ENCODE results near the gene MAPKAPK2. TPM values are rescaled to one million over a fixed set of nuclear protein-coding genes. Genes with fewer than 3 reads are reported as not detected.
A peak's percentile ranks its signal among the peaks of the same experiment; 100 is the strongest.

The MAPKAPK2 gene
- total and polyA plus RNA-seq, 12 donors = 25.3 to 129 (median 85.0) TPM

DNA sequence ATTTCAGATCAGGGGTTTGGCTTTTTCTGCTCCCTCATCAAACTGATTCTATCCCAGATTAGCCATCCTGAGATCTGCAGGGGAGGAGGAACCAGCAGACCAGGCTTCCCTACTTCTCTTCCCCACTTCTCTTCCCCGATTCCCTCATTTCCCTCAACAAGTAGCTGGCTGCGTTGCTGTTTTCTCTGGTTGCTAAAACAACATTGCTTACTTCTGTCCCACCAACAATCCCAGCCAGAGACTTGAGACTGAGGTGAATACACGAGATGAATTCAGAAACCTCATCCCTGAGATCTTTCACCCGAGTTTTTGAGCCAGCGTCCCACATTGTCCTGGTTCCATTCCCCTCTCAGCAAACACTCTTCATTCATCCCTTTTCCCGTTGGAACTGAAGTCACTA is 27.0 kb upstream of the MAPKAPK2 start:
- intact Hi-C loops (cut with DNase I) = no loop called here
- TF ChIP-seq, protein P1, sequence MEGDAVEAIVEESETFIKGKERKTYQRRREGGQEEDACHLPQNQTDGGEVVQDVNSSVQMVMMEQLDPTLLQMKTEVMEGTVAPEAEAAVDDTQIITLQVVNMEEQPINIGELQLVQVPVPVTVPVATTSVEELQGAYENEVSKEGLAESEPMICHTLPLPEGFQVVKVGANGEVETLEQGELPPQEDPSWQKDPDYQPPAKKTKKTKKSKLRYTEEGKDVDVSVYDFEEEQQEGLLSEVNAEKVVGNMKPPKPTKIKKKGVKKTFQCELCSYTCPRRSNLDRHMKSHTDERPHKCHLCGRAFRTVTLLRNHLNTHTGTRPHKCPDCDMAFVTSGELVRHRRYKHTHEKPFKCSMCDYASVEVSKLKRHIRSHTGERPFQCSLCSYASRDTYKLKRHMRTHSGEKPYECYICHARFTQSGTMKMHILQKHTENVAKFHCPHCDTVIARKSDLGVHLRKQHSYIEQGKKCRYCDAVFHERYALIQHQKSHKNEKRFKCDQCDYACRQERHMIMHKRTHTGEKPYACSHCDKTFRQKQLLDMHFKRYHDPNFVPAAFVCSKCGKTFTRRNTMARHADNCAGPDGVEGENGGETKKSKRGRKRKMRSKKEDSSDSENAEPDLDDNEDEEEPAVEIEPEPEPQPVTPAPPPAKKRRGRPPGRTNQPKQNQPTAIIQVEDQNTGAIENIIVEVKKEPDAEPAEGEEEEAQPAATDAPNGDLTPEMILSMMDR (IDR thresholded peaks at IDR 0.05) = no peak
- no peak for TF ChIP-seq POLR2A (IDR thresholded peaks at IDR 0.05)
- Histone ChIP-seq H3K27me3 (no peaks in the 10 kb centered on the region), H3K36me3 (replicated peaks in 1 of 2) (no peaks in the 10 kb centered on the region), H3K4me3 (no peak overlapping the region), H3K4me1 (replicated peaks in 1 of 2) (peaks cover 0 to 2% of the 10 kb centered on the region in 2 donors), H3K9me3 (replicated peaks in 1 of 3) (no peaks in the 10 kb centered on the region), H3K27ac (no peak overlapping the region)
- no peak for DNase-seq
- WGBS, 4 donors = 63 to 69% (median 66%) methylated on average over 6 of the region's 6 CpGs

DNA sequence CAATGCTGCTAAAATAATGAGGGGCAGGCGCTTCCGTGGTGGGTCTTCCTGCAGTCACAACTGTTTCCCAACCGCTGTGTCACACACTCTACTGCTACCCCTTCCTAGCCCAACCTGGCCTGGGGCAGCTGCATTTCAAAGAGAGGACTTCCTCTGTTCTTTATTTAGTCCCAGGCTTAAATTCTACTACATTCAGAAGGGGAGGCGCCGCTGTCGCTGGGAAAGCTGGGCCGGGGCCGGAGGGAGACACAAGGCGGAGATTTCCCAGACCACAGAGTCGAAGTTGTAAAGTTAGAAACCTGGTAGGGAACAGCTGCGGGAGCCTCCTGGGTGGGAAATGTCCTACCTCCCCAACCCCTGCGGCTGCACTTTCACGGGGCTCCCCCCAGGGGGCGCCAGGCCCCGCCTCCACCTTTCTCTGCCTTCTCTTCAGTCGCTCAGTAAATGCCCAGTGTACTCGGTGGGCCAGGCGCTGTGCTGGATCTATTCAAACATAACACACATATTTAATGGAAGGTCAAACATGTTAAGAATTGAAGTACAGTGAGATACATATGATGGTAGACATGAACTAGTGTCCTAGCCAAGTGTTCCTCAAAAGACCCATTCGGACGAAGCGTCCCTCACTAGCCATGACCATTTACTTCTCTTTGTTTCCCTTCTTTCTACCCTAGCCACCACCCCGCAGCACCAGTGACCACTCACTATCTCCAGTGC is 26.3 kb upstream of the MAPKAPK2 start:
- DNase-seq = peak in 1 of 7 donors; percentile 24

DNA sequence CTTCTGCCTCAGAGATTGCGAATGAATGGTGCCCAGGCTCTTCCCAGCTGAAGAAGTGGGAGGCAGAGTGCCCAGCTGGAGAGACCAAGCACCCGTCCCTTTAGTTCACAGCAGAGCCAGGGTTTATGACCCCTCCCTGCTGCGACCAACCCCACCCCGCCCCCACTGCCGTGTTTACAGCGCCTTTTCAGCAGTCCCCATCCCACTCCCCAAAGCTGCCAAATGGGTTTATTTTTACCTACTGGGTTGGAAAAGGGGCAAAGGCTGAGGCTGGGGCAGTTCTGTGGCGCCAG is 25.8 kb upstream of the MAPKAPK2 start:
- no peak overlapping the region for H3K27ac ChIP-seq

More for the DNA sequence above, 26.3 kb upstream of the MAPKAPK2 start:
- Histone ChIP-seq H3K4me1 (replicated peaks in 1 of 2) (peaks cover 0 to 2% of the 10 kb centered on the region in 2 donors), H3K27me3 (no peaks in the 10 kb centered on the region), H3K9me3 (replicated peaks in 1 of 3) (no peaks in the 10 kb centered on the region), H3K36me3 (replicated peaks in 1 of 2) (no peaks in the 10 kb centered on the region), H3K4me3 (no peak overlapping the region), H3K27ac (no peak overlapping the region)
- intact Hi-C loops (cut with DNase I) = no loop called here
- TF ChIP-seq, protein P1 (IDR thresholded peaks at IDR 0.05) = peak; percentile 8 to 58 (median 41)
- no peak for TF ChIP-seq POLR2A (IDR thresholded peaks at IDR 0.05)
- WGBS, 4 donors = 39 to 49% (median 42%) methylated on average over 20 to 22 of the region's 22 CpGs

DNA sequence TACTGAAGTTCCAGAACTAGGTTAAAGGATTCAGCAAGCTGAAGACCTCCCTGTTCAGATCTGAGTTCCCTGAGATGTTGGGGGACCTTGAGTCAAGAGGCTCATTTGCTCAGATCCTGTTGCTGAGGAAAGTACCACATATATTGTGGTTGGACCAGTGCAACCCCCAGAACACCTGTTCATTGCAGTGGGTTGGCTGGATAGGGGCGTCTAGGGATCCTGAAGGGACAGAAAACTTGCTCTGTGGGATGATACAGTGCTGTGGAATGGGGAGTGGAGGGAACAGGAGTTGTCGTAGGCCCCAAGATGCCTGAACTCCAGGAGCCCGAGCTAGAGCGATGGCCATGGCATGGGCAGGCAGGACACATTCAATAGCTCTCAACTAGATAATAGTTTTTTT is 24.6 kb upstream of the MAPKAPK2 start:
- H3K27ac ChIP-seq = no peak overlapping the region
- H3K36me3 ChIP-seq (replicated peaks in 1 of 2) = no peaks in the 10 kb centered on the region
- TF ChIP-seq, protein P1 (IDR thresholded peaks at IDR 0.05) = no peak
- TF ChIP-seq POLR2A (IDR thresholded peaks at IDR 0.05) = no peak
- no peaks in the 10 kb centered on the region for H3K27me3 ChIP-seq
- no peak overlapping the region for H3K4me3 ChIP-seq
- WGBS, 4 donors = 81 to 93% (median 90%) methylated on average over 4 of the region's 4 CpGs
- DNase-seq = no peak
- intact Hi-C loops (cut with DNase I) = loop anchor here (10.0 kb wide), 1 partner anchor 175 kb away; no protein-coding TSS in a partner anchor
- H3K4me1 ChIP-seq (replicated peaks in 1 of 2) = peaks cover 0 to 13% of the 10 kb centered on the region in 2 donors
- H3K9me3 ChIP-seq (replicated peaks in 1 of 3) = no peaks in the 10 kb centered on the region

More for the DNA sequence above, 25.8 kb upstream of the MAPKAPK2 start:
- no peaks in the 10 kb centered on the region for H3K27me3 ChIP-seq
- H3K9me3 ChIP-seq (replicated peaks in 1 of 3) = no peaks in the 10 kb centered on the region
- 73 to 77% (median 77%) methylated on average over 7 of the region's 7 CpGs for WGBS, 4 donors
- intact Hi-C loops (cut with DNase I) = no loop called here
- no peak for DNase-seq
- H3K36me3 ChIP-seq (replicated peaks in 1 of 2) = no peaks in the 10 kb centered on the region
- no peak for TF ChIP-seq POLR2A (IDR thresholded peaks at IDR 0.05)
- TF ChIP-seq, protein P1 (IDR thresholded peaks at IDR 0.05) = no peak
- H3K4me3 ChIP-seq = no peak overlapping the region
- peaks cover 0 to 7% of the 10 kb centered on the region in 2 donors for H3K4me1 ChIP-seq (replicated peaks in 1 of 2)

Data from adrenal gland (tissue), 12 donors.